H1 (cell line): ENCODE measurements around the gene ARPP21. TPM values are rescaled to one million over a fixed set of nuclear protein-coding genes. Genes with fewer than 3 reads are reported as not detected.

ENCODE experiments used
- CBX5 ChIP-seq: fragments of 300-800, 300-1000 bp; sonication (generic); IDR thresholded peaks from 2 replicates; pipeline ENCODE4 v1.7.1; 2016; ENCODE audit warnings: antibody characterized with exemption, low read length, low read depth
- HDAC2 ChIP-seq, 2 experiments: fragments of 300-600 bp in 1 of 2; sonication (generic) in 1 of 2; IDR thresholded peaks; 2 replicates each; pipeline ENCODE4 v1.6.1; 2011 to 2012; ENCODE audit warnings: low read depth in 2 of 2, low read length in 2 of 2, mild to moderate bottlenecking in 2 of 2, moderate library complexity in 2 of 2, borderline replicate concordance in 1 of 2, inconsistent platforms in 1 of 2
- KDM1A ChIP-seq: fragments of 200-600, 300-600 bp; sonication (generic); IDR thresholded peaks from 2 replicates; pipeline ENCODE4 v1.7.1; 2016; ENCODE audit warnings: mild to moderate bottlenecking, low read length, borderline replicate concordance
- MAFK ChIP-seq: IDR thresholded peaks from 2 replicates; pipeline ENCODE4 v1.6.1; 2012; ENCODE audit warnings: low read depth, mild to moderate bottlenecking, improper control_type of control experiment, low read length
- TAF1 ChIP-seq: IDR thresholded peaks from 2 replicates; pipeline ENCODE4 v1.6.1; 2011; ENCODE audit warnings: mild to moderate bottlenecking, low read depth, low read length
- TAF7 ChIP-seq: optimal IDR thresholded peaks from 2 replicates; pipeline ENCODE3; 2011; ENCODE audit warnings: low read depth, mild to moderate bottlenecking, inconsistent platforms, low read length, moderate library complexity, borderline replicate concordance
- YY1 ChIP-seq: IDR thresholded peaks from 2 replicates; pipeline ENCODE4 v1.6.1; 2011; ENCODE audit warnings: low read depth, mild to moderate bottlenecking, low read length
- polyA plus RNA-seq, 7 experiments: library from polyadenylated mRNA; depleted of rRNA in 3 of 7; stranded (reverse) in 5 of 7; unstranded in 2 of 7; fragments of >200 nt in 5 of 7; fragments of 200-250 nt in 2 of 7; gene quantifications; 1 replicate in 5 of 7; 2 replicates in 1 of 7; 4 replicates in 1 of 7; pipeline versions ENCODE4 v1.2.1 to v1.2.3, GENCODE V29; 2011 to 2013; ENCODE audit warnings: missing spikeins in 2 of 7, mixed read lengths in 2 of 7
- total RNA-seq: library from RNA; stranded (reverse); fragmentation: NEBNext Ultra II Directional; extraction: Animal tissue kit (Norgen Biotek cat#: 25700); gene quantifications from 2 replicates; pipeline ENCODE4 v1.2.1, GENCODE V29; 2021
- TF ChIP-seq, protein P1 (sequence below): fragments of 300-600 bp; sonication (generic); IDR thresholded peaks from 2 replicates; pipeline ENCODE4 v1.7.1; 2012; ENCODE audit warnings: low read length, moderate library complexity, mild to moderate bottlenecking, inconsistent platforms; ENCODE audit not compliant: insufficient replicate concordance
- TF ChIP-seq, protein P2 (sequence below): IDR thresholded peaks from 2 replicates; pipeline ENCODE4 v1.6.1; 2012; ENCODE audit warnings: inconsistent platforms

ARPP21 gene
- total and polyA plus RNA-seq, 2 of the 8 experiments (the other 6 are each of a cell fraction or from before 2014, with no cell fraction given), result not detected

DNA sequence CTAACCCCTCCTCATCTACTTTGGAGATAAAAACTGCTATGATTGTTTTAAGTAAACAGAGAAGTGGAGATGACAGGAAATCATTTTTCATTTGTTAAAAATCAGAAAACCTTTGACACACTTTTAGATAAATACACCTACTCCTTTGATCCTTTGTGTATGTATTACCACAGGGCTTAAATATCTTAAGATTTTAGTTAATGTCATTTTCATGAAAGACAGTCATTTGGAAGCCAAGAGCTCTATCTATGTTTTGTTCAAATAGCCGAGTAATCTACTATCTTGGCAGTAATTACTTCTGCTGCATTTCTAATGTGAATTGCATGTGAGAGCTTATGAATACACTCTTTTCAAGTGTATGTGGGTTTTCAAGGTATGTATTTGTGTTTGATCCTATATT lies 2.0 kb downstream of the ARPP21 start (continued):
- TF ChIP-seq, protein P1, sequence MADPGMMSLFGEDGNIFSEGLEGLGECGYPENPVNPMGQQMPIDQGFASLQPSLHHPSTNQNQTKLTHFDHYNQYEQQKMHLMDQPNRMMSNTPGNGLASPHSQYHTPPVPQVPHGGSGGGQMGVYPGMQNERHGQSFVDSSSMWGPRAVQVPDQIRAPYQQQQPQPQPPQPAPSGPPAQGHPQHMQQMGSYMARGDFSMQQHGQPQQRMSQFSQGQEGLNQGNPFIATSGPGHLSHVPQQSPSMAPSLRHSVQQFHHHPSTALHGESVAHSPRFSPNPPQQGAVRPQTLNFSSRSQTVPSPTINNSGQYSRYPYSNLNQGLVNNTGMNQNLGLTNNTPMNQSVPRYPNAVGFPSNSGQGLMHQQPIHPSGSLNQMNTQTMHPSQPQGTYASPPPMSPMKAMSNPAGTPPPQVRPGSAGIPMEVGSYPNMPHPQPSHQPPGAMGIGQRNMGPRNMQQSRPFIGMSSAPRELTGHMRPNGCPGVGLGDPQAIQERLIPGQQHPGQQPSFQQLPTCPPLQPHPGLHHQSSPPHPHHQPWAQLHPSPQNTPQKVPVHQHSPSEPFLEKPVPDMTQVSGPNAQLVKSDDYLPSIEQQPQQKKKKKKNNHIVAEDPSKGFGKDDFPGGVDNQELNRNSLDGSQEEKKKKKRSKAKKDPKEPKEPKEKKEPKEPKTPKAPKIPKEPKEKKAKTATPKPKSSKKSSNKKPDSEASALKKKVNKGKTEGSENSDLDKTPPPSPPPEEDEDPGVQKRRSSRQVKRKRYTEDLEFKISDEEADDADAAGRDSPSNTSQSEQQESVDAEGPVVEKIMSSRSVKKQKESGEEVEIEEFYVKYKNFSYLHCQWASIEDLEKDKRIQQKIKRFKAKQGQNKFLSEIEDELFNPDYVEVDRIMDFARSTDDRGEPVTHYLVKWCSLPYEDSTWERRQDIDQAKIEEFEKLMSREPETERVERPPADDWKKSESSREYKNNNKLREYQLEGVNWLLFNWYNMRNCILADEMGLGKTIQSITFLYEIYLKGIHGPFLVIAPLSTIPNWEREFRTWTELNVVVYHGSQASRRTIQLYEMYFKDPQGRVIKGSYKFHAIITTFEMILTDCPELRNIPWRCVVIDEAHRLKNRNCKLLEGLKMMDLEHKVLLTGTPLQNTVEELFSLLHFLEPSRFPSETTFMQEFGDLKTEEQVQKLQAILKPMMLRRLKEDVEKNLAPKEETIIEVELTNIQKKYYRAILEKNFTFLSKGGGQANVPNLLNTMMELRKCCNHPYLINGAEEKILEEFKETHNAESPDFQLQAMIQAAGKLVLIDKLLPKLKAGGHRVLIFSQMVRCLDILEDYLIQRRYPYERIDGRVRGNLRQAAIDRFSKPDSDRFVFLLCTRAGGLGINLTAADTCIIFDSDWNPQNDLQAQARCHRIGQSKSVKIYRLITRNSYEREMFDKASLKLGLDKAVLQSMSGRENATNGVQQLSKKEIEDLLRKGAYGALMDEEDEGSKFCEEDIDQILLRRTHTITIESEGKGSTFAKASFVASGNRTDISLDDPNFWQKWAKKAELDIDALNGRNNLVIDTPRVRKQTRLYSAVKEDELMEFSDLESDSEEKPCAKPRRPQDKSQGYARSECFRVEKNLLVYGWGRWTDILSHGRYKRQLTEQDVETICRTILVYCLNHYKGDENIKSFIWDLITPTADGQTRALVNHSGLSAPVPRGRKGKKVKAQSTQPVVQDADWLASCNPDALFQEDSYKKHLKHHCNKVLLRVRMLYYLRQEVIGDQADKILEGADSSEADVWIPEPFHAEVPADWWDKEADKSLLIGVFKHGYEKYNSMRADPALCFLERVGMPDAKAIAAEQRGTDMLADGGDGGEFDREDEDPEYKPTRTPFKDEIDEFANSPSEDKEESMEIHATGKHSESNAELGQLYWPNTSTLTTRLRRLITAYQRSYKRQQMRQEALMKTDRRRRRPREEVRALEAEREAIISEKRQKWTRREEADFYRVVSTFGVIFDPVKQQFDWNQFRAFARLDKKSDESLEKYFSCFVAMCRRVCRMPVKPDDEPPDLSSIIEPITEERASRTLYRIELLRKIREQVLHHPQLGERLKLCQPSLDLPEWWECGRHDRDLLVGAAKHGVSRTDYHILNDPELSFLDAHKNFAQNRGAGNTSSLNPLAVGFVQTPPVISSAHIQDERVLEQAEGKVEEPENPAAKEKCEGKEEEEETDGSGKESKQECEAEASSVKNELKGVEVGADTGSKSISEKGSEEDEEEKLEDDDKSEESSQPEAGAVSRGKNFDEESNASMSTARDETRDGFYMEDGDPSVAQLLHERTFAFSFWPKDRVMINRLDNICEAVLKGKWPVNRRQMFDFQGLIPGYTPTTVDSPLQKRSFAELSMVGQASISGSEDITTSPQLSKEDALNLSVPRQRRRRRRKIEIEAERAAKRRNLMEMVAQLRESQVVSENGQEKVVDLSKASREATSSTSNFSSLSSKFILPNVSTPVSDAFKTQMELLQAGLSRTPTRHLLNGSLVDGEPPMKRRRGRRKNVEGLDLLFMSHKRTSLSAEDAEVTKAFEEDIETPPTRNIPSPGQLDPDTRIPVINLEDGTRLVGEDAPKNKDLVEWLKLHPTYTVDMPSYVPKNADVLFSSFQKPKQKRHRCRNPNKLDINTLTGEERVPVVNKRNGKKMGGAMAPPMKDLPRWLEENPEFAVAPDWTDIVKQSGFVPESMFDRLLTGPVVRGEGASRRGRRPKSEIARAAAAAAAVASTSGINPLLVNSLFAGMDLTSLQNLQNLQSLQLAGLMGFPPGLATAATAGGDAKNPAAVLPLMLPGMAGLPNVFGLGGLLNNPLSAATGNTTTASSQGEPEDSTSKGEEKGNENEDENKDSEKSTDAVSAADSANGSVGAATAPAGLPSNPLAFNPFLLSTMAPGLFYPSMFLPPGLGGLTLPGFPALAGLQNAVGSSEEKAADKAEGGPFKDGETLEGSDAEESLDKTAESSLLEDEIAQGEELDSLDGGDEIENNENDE, result no peak
- no peak for TF ChIP-seq CBX5
- TF ChIP-seq, protein P2, sequence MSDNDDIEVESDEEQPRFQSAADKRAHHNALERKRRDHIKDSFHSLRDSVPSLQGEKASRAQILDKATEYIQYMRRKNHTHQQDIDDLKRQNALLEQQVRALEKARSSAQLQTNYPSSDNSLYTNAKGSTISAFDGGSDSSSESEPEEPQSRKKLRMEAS, result no peak
- no peak for TF ChIP-seq HDAC2 (IDR thresholded peaks at IDR 0.05; ENCODE audit: borderline replicate concordance in 1 of 2, low read depth in 2 of 2, low read length in 2 of 2)
- no peak for TF ChIP-seq TAF1
- TF ChIP-seq KDM1A, result no peak
- TF ChIP-seq YY1, result no peak
- TF ChIP-seq MAFK, result no peak
- no peak for TF ChIP-seq TAF7
